Parathyroid adenoma (tissue), 2 donors: ENCODE results near the gene NEDD4L.

Source experiments
- H2AFZ ChIP-seq: fragments of 300-600 bp; sonication (generic); one replicate; pipeline ENCODE4 v1.7.0; 2017; ENCODE audit warnings: antibody characterized with exemption, mild to moderate bottlenecking
- H3K27ac ChIP-seq: fragments of 300-600 bp; sonication (generic); one replicate; pipeline ENCODE4 v1.7.0; 2017
- H3K27me3 ChIP-seq: fragments of 300-600 bp; sonication (generic); one replicate; pipeline ENCODE4 v1.7.0; 2017; ENCODE audit warnings: low read length; ENCODE audit not compliant: control insufficient read depth, insufficient read depth
- H3K36me3 ChIP-seq: fragments of 300-600 bp; sonication (generic); one replicate; pipeline ENCODE4 v1.7.0; 2017; ENCODE audit warnings: low read length; ENCODE audit not compliant: control insufficient read depth, insufficient read depth
- H3K4me1 ChIP-seq: fragments of 300-600 bp; sonication (generic); one replicate; pipeline ENCODE4 v1.7.0; 2017; ENCODE audit warnings: control low read depth
- H3K4me2 ChIP-seq: fragments of 300-600 bp; sonication (generic); one replicate; pipeline ENCODE4 v1.7.0; 2017; ENCODE audit warnings: low read length
- H3K4me3 ChIP-seq: fragments of 300-600 bp; sonication (generic); one replicate; pipeline ENCODE4 v1.7.0; 2017; ENCODE audit warnings: low read depth, low read length
- H3K79me2 ChIP-seq: fragments of 300-600 bp; sonication (generic); one replicate; pipeline ENCODE4 v1.7.0; 2017; ENCODE audit warnings: control low read depth
- H3K9ac ChIP-seq: fragments of 300-600 bp; sonication (generic); one replicate; pipeline ENCODE4 v1.7.0; 2017; ENCODE audit warnings: mild to moderate bottlenecking
- H3K9me3 ChIP-seq: fragments of 300-600 bp; sonication (generic); one replicate; pipeline ENCODE4 v1.7.0; 2017; ENCODE audit warnings: low read length; ENCODE audit not compliant: control insufficient read depth
- TF ChIP-seq, protein P1 (sequence below): fragments of 300-600 bp; sonication (generic); IDR thresholded peaks from one replicate; pipeline ENCODE4 v1.7.0; 2017; ENCODE audit warnings: antibody characterized with exemption, mild to moderate bottlenecking
- donor health status: primary hyperparathyroidism.

The NEDD4L gene

DNA sequence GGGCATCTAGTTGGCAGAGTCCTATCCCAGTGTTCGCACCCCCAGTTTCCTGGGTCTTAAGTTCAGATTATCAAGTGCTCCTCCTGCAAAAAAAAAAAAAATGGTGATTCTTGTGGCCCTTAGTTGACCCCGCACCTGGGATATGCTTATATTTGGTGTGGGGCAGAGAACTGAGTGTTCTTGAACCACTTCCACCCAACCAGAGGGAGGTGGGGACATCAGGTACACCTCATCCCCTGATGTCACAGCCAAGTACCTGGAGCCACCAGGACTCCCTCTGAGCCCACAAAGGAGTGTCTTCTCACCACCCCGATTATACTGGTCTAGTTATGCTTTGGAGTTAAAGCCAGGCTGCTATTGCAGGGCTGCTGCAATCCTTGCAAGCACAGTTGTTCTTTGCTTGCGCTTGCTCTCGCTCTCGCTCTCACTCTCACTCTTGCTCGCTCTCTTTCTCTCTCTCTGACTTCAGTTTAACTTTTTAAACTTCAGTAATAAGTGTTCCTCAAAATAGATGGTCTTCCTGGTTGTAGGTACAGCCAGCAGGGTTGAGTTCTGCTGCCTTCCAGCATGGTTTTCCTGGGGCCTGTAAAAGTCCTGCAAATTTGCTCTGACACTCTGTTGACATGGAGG lies 265.7 kb downstream of the NEDD4L start:
- Histone ChIP-seq H3K27ac (no peak overlapping the region), H2AFZ (no peak overlapping the region), H3K79me2 (no peaks in the 10 kb centered on the region), H3K36me3 (no peaks in the 10 kb centered on the region), H3K27me3 (no peaks in the 10 kb centered on the region), H3K4me1 (no peaks in the 10 kb centered on the region), H3K9ac (no peak overlapping the region), H3K4me2 (no peak overlapping the region), H3K4me3 (no peak overlapping the region), H3K9me3 (no peaks in the 10 kb centered on the region)
- TF ChIP-seq, protein P1, sequence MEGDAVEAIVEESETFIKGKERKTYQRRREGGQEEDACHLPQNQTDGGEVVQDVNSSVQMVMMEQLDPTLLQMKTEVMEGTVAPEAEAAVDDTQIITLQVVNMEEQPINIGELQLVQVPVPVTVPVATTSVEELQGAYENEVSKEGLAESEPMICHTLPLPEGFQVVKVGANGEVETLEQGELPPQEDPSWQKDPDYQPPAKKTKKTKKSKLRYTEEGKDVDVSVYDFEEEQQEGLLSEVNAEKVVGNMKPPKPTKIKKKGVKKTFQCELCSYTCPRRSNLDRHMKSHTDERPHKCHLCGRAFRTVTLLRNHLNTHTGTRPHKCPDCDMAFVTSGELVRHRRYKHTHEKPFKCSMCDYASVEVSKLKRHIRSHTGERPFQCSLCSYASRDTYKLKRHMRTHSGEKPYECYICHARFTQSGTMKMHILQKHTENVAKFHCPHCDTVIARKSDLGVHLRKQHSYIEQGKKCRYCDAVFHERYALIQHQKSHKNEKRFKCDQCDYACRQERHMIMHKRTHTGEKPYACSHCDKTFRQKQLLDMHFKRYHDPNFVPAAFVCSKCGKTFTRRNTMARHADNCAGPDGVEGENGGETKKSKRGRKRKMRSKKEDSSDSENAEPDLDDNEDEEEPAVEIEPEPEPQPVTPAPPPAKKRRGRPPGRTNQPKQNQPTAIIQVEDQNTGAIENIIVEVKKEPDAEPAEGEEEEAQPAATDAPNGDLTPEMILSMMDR: no peak

DNA sequence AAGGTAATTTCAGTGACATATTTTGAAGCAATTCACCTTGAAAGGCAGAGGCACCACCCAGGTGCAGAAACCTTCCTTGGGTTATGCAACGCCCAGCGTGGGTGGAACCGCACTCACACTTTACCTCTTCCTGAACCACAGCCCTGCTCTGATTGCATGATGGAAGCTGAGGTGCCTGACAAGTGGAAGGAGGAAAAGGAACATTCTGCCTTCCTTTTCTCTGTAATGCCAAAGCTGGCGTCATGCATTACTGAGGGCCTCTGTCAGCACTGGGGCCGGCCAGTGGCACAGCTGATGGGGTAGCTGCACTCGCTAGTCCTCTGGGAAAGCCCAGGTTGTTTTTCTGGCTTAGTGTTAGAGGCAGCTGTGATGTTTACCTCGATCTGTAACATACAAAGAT lies 266.5 kb downstream of the NEDD4L start:
- TF ChIP-seq, protein P1: no peak
- H2AFZ ChIP-seq: peak overlapping the region; percentile 56
- H3K36me3 ChIP-seq: no peaks in the 10 kb centered on the region
- no peaks in the 10 kb centered on the region for H3K79me2 ChIP-seq
- no peaks in the 10 kb centered on the region for H3K27me3 ChIP-seq
- H3K9me3 ChIP-seq: no peaks in the 10 kb centered on the region
- no peak overlapping the region for H3K4me3 ChIP-seq
- no peak overlapping the region for H3K4me2 ChIP-seq
- no peak overlapping the region for H3K9ac ChIP-seq
- H3K4me1 ChIP-seq: no peaks in the 10 kb centered on the region
- peak overlapping the region; percentile 50 for H3K27ac ChIP-seq

DNA sequence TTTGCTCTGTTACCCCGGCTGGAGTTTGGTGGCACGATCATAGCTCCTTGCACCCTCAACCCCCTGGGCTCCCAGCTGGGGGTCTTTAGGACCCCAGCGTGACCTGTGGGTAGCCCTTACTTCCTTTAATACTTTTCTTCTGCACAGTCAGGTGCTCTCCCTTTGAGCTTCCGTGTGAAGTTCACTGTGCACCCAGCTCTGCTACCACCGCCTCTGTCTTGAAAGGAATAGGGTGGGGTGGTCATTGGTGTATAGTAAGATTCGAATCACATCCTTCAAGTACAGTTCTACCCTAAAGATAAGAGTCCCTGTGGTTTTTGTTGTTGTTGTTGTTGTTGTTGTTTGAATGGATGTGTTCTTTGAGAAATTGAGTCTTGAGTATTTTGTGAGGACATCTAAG lies 267.4 kb downstream of the NEDD4L start:
- Histone ChIP-seq H3K9ac (no peak overlapping the region), H2AFZ (no peak overlapping the region), H3K27ac (no peak overlapping the region), H3K4me2 (no peak overlapping the region), H3K4me1 (no peaks in the 10 kb centered on the region), H3K36me3 (no peaks in the 10 kb centered on the region), H3K79me2 (no peaks in the 10 kb centered on the region), H3K4me3 (no peak overlapping the region), H3K27me3 (no peaks in the 10 kb centered on the region), H3K9me3 (no peaks in the 10 kb centered on the region)
- TF ChIP-seq, protein P1: no peak

DNA sequence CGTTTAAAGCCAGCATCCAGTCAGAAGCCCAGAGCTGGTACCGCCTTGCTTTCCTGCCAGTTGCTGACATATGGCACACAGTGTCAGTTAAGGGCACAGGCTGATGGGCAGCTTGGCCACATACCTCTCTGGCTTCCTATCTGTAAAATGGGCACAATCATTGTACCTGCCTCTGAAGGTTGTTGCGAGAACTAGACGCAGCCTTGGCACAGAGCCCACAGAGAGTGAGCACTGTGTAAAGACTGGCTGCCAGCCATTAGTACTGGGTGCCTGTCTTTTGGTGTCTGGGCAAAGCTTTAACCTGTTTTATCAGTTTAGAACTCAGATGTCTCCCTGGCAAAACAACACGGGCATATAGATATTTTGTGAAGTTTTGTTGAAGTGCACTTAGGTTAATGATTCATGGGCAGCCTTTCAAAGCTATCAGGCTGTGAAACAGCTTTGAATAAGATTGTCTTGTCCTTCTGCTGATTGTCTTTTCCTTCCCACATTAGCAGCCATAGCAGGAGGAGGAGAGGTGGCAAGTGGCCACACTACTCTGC lies 269.5 kb downstream of the NEDD4L start:
- H3K36me3 ChIP-seq: no peaks in the 10 kb centered on the region
- no peak overlapping the region for H3K27ac ChIP-seq
- H3K9ac ChIP-seq: no peak overlapping the region

More for the DNA sequence above, 269.5 kb downstream of the NEDD4L start:
- no peaks in the 10 kb centered on the region for H3K27me3 ChIP-seq
- no peaks in the 10 kb centered on the region for H3K9me3 ChIP-seq
- no peak overlapping the region for H3K4me3 ChIP-seq
- TF ChIP-seq, protein P1: no peak
- H3K4me1 ChIP-seq: no peaks in the 10 kb centered on the region
- no peaks in the 10 kb centered on the region for H3K79me2 ChIP-seq
- no peak overlapping the region for H2AFZ ChIP-seq
- no peak overlapping the region for H3K4me2 ChIP-seq
